Measurements from ENCODE around the gene VGLL2. TPM values are rescaled to one million over a fixed set of nuclear protein-coding genes. Genes with fewer than 3 reads are reported as not detected.

VGLL2 gene
- polyA plus RNA-seq, 1 of the 3 experiments (the other 2 are of a cell fraction), result 0.02 TPM

GRCh38 chr6:117227245-117227962 is 38.0 kb upstream of the VGLL2 start:
- Histone ChIP-seq H3K27me3 (ENCODE audit: insufficient read depth) (no peaks in the 10 kb centered on the region), H3K9ac (no peak overlapping the region), H2AFZ (ENCODE audit: low read depth) (no peak overlapping the region), H4K20me1 (ENCODE audit: insufficient read depth) (no peaks in the 10 kb centered on the region), H3K36me3 (replicated peaks in 1 of 2; ENCODE audit: control insufficient read depth in 1 of 2, insufficient read depth in 2 of 2, low read length in 1 of 2) (no peaks in the 10 kb centered on the region), H3K4me1 (ENCODE audit: control insufficient read depth in 1 of 2, insufficient read depth in 2 of 2, low read depth in 1 of 2, low read length in 1 of 2) (no peaks in the 10 kb centered on the region), H3K27ac (ENCODE audit: low read depth in 2 of 2, low read length in 1 of 2) (no peak overlapping the region), H3K9me2 (no peaks in the 10 kb centered on the region), H3K79me2 (ENCODE audit: insufficient read depth) (no peaks in the 10 kb centered on the region), H3F3A (replicated peaks; ENCODE audit: insufficient read depth) (no peaks in the 10 kb centered on the region), H3K9me3 (no peaks in the 10 kb centered on the region), H3K4me2 (no peak overlapping the region), H3K4me3 (ENCODE audit: low read depth in 2 of 2, low read length in 1 of 2) (no peak overlapping the region)
- CTCF ChIA-PET, result no interaction called here
- DNase-seq, result no peak
- WGBS (ENCODE audit: low lambda C conversion rate), result 6% methylated on average over 3 of the region's 3 CpGs
- TF ChIP-seq MXI1 (IDR thresholded peaks at IDR 0.05; ENCODE audit: low read depth, low read length) (no peak), FOSL2 (IDR thresholded peaks at IDR 0.05; ENCODE audit: borderline replicate concordance, low read depth) (no peak), GATA2 (CRISPR knock-in tag; IDR thresholded peaks at IDR 0.05) (no peak), FOXM1 (IDR thresholded peaks at IDR 0.05; ENCODE audit: low read depth) (no peak), POLR2AphosphoS5 (IDR thresholded peaks at IDR 0.05; ENCODE audit: low read depth, low read length) (no peak), TAF1 (IDR thresholded peaks at IDR 0.05; ENCODE audit: borderline replicate concordance, low read depth, low read length) (no peak)
- TF ChIP-seq, protein P1, sequence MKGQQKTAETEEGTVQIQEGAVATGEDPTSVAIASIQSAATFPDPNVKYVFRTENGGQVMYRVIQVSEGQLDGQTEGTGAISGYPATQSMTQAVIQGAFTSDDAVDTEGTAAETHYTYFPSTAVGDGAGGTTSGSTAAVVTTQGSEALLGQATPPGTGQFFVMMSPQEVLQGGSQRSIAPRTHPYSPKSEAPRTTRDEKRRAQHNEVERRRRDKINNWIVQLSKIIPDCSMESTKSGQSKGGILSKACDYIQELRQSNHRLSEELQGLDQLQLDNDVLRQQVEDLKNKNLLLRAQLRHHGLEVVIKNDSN (IDR thresholded peaks at IDR 0.05; ENCODE audit: borderline replicate concordance, low read depth), result no peak
- POLR2A ChIA-PET, result no interaction called here

DNA sequence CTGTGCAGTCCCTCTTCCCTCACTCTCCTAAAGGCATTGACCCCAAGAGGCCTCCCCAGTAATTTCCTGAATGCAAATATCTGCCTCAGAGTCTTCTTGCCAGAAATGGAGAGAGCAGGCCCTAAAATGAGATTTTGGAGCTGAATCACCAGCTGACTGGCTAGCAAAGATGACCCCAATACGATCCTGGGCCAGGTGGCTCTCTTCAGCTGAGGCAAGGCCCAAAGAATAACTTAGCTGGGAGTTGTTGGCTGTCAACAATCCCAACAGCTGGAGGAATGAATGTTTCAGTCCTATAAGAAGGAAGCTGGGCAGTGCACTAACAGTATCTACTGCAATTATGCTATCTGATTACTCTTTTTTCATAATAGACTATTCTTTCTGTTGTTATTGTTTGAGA is 37.2 kb upstream of the VGLL2 start:
- TF ChIP-seq SIN3A (IDR thresholded peaks at IDR 0.05; ENCODE audit: borderline replicate concordance, low read depth, low read length), result no peak
- no peak for TF ChIP-seq GATA2 (CRISPR knock-in tag; IDR thresholded peaks at IDR 0.05)
- TF ChIP-seq TEAD4 (IDR thresholded peaks at IDR 0.05; ENCODE audit: borderline replicate concordance, insufficient read depth), result no peak
- no peak for TF ChIP-seq CTCF (IDR thresholded peaks at IDR 0.05)
- TF ChIP-seq USF2 (IDR thresholded peaks at IDR 0.05; ENCODE audit: borderline replicate concordance, low read depth, low read length), result no peak
- TF ChIP-seq TAF1 (IDR thresholded peaks at IDR 0.05; ENCODE audit: borderline replicate concordance, low read depth, low read length), result no peak
- TF ChIP-seq FOSL2 (IDR thresholded peaks at IDR 0.05; ENCODE audit: borderline replicate concordance, low read depth), result no peak
- TF ChIP-seq EP300 (IDR thresholded peaks at IDR 0.05; ENCODE audit: borderline replicate concordance in 1 of 2, low read depth in 1 of 2, low read length in 1 of 2), result no peak
- TF ChIP-seq ELF1 (IDR thresholded peaks at IDR 0.05), result no peak
- TF ChIP-seq ZBTB33 (IDR thresholded peaks at IDR 0.05; ENCODE audit: borderline replicate concordance, low read depth), result no peak
- TF ChIP-seq RCOR1 (IDR thresholded peaks at IDR 0.05; ENCODE audit: low read length), result no peak
- no peak for TF ChIP-seq SMC3 (IDR thresholded peaks at IDR 0.05; ENCODE audit: low read depth, low read length)
- no peak for TF ChIP-seq FOXM1 (IDR thresholded peaks at IDR 0.05; ENCODE audit: low read depth)
- TF ChIP-seq, protein P2, sequence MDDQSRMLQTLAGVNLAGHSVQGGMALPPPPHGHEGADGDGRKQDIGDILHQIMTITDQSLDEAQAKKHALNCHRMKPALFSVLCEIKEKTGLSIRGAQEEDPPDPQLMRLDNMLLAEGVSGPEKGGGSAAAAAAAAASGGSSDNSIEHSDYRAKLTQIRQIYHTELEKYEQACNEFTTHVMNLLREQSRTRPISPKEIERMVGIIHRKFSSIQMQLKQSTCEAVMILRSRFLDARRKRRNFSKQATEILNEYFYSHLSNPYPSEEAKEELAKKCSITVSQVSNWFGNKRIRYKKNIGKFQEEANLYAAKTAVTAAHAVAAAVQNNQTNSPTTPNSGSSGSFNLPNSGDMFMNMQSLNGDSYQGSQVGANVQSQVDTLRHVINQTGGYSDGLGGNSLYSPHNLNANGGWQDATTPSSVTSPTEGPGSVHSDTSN (IDR thresholded peaks at IDR 0.05), result no peak
- no peak for TF ChIP-seq FOXJ3 (CRISPR knock-in tag; IDR thresholded peaks at IDR 0.05)
- no peaks in the 10 kb centered on the region for H3F3A ChIP-seq (replicated peaks; ENCODE audit: insufficient read depth)

More for the DNA sequence above, 37.2 kb upstream of the VGLL2 start:
- no peak overlapping the region for H3K4me3 ChIP-seq (ENCODE audit: low read depth in 2 of 2, low read length in 1 of 2)
- no peaks in the 10 kb centered on the region for H3K4me1 ChIP-seq (ENCODE audit: control insufficient read depth in 1 of 2, insufficient read depth in 2 of 2, low read depth in 1 of 2, low read length in 1 of 2)
- ChIA-PET POLR2A (no interaction called here), CTCF (no interaction called here)
- H3K9me3 ChIP-seq, result no peaks in the 10 kb centered on the region
- no peaks in the 10 kb centered on the region for H4K20me1 ChIP-seq (ENCODE audit: insufficient read depth)
- H3K4me2 ChIP-seq, result no peak overlapping the region
- WGBS (ENCODE audit: low lambda C conversion rate), result 11% methylated on average over 1 of the region's 1 CpG
- H3K27ac ChIP-seq (ENCODE audit: low read depth in 2 of 2, low read length in 1 of 2), result no peak overlapping the region
- no peaks in the 10 kb centered on the region for H3K27me3 ChIP-seq (ENCODE audit: insufficient read depth)
- no peak overlapping the region for H3K9ac ChIP-seq
- H3K79me2 ChIP-seq (ENCODE audit: insufficient read depth), result no peaks in the 10 kb centered on the region
- no peak overlapping the region for H2AFZ ChIP-seq (ENCODE audit: low read depth)
- no peaks in the 10 kb centered on the region for H3K36me3 ChIP-seq (replicated peaks in 1 of 2; ENCODE audit: control insufficient read depth in 1 of 2, insufficient read depth in 2 of 2, low read length in 1 of 2)
- no peaks in the 10 kb centered on the region for H3K9me2 ChIP-seq
- DNase-seq, result no peak
